ENCODE data around the gene ODAM.
"Not testable (repeated sequence)": the region's sequence is repeated elsewhere in the genome, so short reads cannot be mapped to it uniquely, and the experiment has no call there.

ODAM gene, protein sequence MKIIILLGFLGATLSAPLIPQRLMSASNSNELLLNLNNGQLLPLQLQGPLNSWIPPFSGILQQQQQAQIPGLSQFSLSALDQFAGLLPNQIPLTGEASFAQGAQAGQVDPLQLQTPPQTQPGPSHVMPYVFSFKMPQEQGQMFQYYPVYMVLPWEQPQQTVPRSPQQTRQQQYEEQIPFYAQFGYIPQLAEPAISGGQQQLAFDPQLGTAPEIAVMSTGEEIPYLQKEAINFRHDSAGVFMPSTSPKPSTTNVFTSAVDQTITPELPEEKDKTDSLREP

GRCh38 chr4:70195425-70195824 is at the start of gene ODAM:
ODAM (plus strand) TSS chr4:70195725; CDS start chr4:70196544, 819 bp downstream.
- DNase-seq = no peak

DNA sequence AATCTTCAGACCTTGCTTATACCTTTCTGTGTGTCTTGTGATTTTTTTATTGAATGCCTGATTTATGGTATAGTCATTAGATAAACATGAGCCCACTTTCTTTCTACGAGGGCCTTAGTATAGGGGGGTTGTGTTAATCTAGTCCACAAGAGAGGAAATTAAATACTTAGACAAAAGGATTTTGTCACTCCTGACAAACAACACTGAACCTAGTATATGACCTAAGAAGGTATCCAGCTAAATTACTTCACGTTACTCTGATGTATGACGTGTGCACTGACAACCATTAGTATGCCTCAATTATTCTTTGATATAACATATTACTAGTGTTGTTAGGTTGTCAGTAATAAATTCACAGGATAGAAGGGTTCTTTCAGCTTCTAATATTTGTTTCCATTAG is 44.3 kb upstream of the ODAM start:
- no peak for DNase-seq

GRCh38 chr4:70152088-70152487 is 43.4 kb upstream of the ODAM start:
- no peak for DNase-seq

GRCh38 chr4:70153937-70154336 is 41.6 kb upstream of the ODAM start, which contains the start of gene PRR27:
PRR27 (plus strand) TSS chr4:70154237; CDS start chr4:70154376, 139 bp downstream.
- DNase-seq = no peak

- DNase-seq = no peak
Measured at GRCh38 chr4:70158576-70158975, 36.9 kb upstream of the ODAM start.

DNA sequence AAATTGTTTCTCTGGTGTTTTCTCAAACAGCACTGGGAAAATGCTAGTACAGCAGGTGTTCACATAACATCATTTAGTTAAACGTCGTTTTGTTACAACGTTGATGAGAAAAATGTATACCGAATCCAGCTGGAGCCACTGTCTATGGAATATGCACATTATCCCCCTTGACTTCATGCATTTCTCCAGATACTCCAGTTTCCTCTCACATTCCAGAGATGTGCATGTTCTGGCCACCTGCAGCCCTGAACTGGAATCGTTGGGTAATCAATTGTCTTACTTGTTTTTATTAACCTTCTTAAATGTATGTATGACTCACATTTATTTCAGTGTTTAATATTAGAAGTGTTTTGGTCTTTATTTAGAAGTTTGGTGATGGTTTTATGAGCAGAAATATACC is 18.4 kb upstream of the ODAM start:
- no peak for DNase-seq

DNA sequence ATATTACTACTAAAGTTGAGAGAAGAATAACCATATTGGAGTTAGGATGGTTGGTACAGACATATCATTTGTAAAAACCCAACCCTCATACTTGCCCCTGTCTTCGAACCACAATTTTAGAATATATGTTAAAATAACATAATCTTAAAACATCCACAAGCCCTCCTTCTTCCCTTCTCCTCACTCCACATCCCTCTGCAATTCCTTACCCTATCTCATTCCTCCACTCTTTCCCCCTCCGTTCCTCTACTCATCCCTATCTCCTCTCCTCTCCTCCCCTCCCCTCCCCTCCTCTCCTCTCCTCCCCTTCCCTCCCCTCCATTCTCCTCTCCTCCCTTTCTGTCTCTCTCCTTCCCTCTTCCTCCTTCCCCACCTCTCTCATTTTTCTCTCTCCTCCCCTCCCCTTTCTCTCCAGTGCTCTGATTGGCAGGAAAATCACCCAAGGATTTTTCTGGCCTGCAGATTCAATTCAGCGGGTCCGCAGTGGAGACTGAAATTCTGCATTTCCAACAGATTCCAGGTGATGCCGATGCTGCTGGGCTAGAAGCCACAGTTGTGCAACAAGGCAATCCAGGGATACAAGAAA is 17.4 kb upstream of the ODAM start:
- DNase-seq = no peak

- no peak for DNase-seq
Measured at GRCh38 chr4:70179811-70180210, 15.7 kb upstream of the ODAM start.

- DNase-seq = no peak
Measured at GRCh38 chr4:70181864-70182263, 13.7 kb upstream of the ODAM start.

GRCh38 chr4:70182517-70183167 is 12.9 kb upstream of the ODAM start:
- DNase-seq = no peak

GRCh38 chr4:70183168-70183939 is 12.2 kb upstream of the ODAM start:
- no peak for DNase-seq

GRCh38 chr4:70183940-70184246 is 11.6 kb upstream of the ODAM start:
- no peak for DNase-seq

- DNase-seq = no peak
Measured at GRCh38 chr4:70187216-70187615, 8.3 kb upstream of the ODAM start.

GRCh38 chr4:70190579-70190978 is 4.9 kb upstream of the ODAM start:
- no peak for DNase-seq

GRCh38 chr4:70191647-70192046 is 3.9 kb upstream of the ODAM start:
- DNase-seq = no peak

- no peak for DNase-seq
Measured at GRCh38 chr4:70192895-70193294, 2.6 kb upstream of the ODAM start.

- DNase-seq = no peak
Measured at GRCh38 chr4:70196857-70197256, 1.3 kb downstream of the ODAM start.

DNA sequence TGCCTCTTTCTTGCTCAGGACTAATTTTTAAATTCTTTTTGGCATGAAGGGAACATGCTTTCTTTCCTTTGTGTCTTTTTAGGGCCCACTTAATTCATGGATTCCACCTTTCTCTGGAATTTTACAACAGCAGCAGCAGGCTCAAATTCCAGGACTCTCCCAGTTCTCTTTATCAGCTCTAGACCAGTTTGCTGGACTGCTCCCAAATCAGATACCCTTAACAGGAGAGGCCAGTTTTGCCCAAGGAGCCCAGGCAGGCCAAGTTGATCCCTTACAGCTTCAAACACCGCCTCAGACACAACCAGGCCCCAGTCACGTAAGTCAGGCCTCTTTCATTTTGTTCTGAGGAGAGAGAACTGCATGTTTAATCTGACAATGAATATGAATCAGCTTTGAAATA is 2.3 kb downstream of the ODAM start:
- DNase-seq = no peak

- no peak for DNase-seq
Measured at GRCh38 chr4:70203601-70204000, 8.1 kb downstream of the ODAM start.

- DNase-seq = not testable (repeated sequence)
Measured at GRCh38 chr4:70212752-70213151, 17.2 kb downstream of the ODAM start.

GRCh38 chr4:70216109-70216508 is 20.6 kb downstream of the ODAM start:
- not testable (repeated sequence) for DNase-seq

DNA sequence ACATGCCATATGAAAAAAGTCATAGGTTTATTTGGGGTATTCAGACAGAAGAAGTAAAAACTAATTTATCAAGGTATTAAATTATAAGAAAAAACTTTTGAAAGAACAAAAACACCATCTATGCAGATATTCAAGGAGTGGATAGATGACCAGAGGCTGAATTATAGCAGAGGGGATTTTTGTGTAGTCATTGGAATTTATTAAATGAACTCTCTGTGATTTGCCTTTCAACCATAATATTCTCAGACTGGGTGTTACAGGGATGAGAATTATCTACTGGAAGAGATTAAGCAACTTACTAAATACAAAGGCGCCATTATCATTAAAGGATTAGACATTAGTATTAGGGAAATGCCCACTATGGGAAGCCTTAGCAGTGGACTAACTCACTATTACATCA is 21.0 kb downstream of the ODAM start:
- not testable (repeated sequence) for DNase-seq

Measured in amygdala (tissue), 56 donors.